PC-9 (cell line): ENCODE results near the gene CNTNAP2. TPM values are rescaled to one million over a fixed set of nuclear protein-coding genes. Genes with fewer than 3 reads are reported as not detected.

Experiments
- BruUV-seq: library from RNA; stranded (reverse); fragments of 400-500 nt; replicated peaks from 2 replicates; lab custom pipeline; 2021; lab: Mats Ljungman, UMichigan
- CTCF ChIA-PET: fragments of 300-600 bp; sonication (Branson Sonifier 250); formaldehyde crosslinking; loops from one replicate; lab custom pipeline; 2022; ENCODE audit warnings: antibody characterized with exemption; lab: Charles Lee
- POLR2A ChIA-PET: fragments of 300-600 bp; sonication (Branson Sonifier 250); formaldehyde crosslinking; loops from one replicate; lab custom pipeline; 2022; ENCODE audit warnings: antibody characterized with exemption; ENCODE audit not compliant: unreplicated experiment; lab: Charles Lee
- DNase-seq, 2 experiments: peaks; one replicate each; pipeline versions ENCODE4 v3.0.0 to v3.0.0-alpha.2; 2015 to 2022; ENCODE audit warnings: mixed read lengths in 1 of 2
- H2AFZ ChIP-seq: fragments of 200-600 bp; sonication (generic); 2 replicates; pipeline ENCODE4 v1.8.1; 2017; ENCODE audit warnings: antibody characterized with exemption
- H3F3A ChIP-seq: fragments of 200-600 bp; sonication (generic); 2 replicates; pipeline ENCODE4 v1.8.1; 2017; ENCODE audit warnings: antibody characterized with exemption, mild to moderate bottlenecking, low read depth; ENCODE audit not compliant: insufficient read depth
- H3K27ac ChIP-seq: fragments of 200-600 bp; sonication (generic); 2 replicates; pipeline ENCODE4 v1.6.1; 2016; ENCODE audit warnings: mixed run types
- H3K27me3 ChIP-seq: fragments of 200-600 bp; sonication (generic); 2 replicates; pipeline ENCODE4 v1.6.1; 2016; ENCODE audit warnings: low read depth, mixed run types; ENCODE audit not compliant: insufficient read depth
- H3K36me3 ChIP-seq: fragments of 200-600 bp; sonication (generic); 2 replicates; pipeline ENCODE4 v1.6.1; 2016; ENCODE audit warnings: low read depth, mixed run types
- H3K4me1 ChIP-seq: fragments of 200-600 bp; sonication (generic); replicated peaks from 2 replicates; pipeline ENCODE4 v1.6.1; 2016; ENCODE audit warnings: mixed run types; ENCODE audit not compliant: insufficient read depth
- H3K4me2 ChIP-seq: fragments of 200-600 bp; sonication (generic); 2 replicates; pipeline ENCODE4 v1.6.1; 2017; ENCODE audit warnings: mixed run types
- H3K4me3 ChIP-seq: fragments of 200-600 bp; sonication (generic); 2 replicates; pipeline ENCODE4 v1.6.1; 2016; ENCODE audit warnings: mixed run types
- H3K79me2 ChIP-seq: fragments of 200-600 bp; sonication (generic); 2 replicates; pipeline ENCODE4 v1.6.1; 2017; ENCODE audit warnings: low read depth, mixed run types
- H3K9me2 ChIP-seq: fragments of 200-600 bp; sonication (generic); 2 replicates; pipeline ENCODE4 v1.8.1; 2017; ENCODE audit warnings: mild to moderate bottlenecking; ENCODE audit not compliant: insufficient read depth
- H3K9me3 ChIP-seq: fragments of 200-600 bp; sonication (generic); 2 replicates; pipeline ENCODE4 v1.8.1; 2016; ENCODE audit warnings: low read depth; ENCODE audit not compliant: insufficient read depth
- H4K20me1 ChIP-seq: fragments of 200-600 bp; sonication (generic); 2 replicates; pipeline ENCODE4 v1.8.1; 2017; ENCODE audit not compliant: insufficient read depth
- EZH2 ChIP-seq: fragments of 200-600 bp; sonication (generic); IDR thresholded peaks from 2 replicates; pipeline ENCODE4 v1.8.0; 2017; ENCODE audit warnings: antibody characterized with exemption, low read depth
- intact Hi-C: fragments of 100-400 bp; cut with micrococcal nuclease; formaldehyde crosslinking; loops from one replicate; pipeline ENCODE4 v1.10.0; 2022; ENCODE audit not compliant: unreplicated experiment
- total RNA-seq: library from RNA; stranded (reverse); gene quantifications from 2 replicates; pipeline ENCODE4 v1.2.3, GENCODE V29; 2021
- TF ChIP-seq, protein P1 (sequence below): fragments of 200-600 bp; sonication (generic); conservative IDR thresholded peaks from 2 replicates; pipeline ENCODE4 v1.6.1; 2017; ENCODE audit warnings: mixed run types, antibody characterized with exemption, mild to moderate bottlenecking, moderate library complexity

CNTNAP2 gene
- total RNA-seq, 1 experiment from 2014 or later = not detected

DNA sequence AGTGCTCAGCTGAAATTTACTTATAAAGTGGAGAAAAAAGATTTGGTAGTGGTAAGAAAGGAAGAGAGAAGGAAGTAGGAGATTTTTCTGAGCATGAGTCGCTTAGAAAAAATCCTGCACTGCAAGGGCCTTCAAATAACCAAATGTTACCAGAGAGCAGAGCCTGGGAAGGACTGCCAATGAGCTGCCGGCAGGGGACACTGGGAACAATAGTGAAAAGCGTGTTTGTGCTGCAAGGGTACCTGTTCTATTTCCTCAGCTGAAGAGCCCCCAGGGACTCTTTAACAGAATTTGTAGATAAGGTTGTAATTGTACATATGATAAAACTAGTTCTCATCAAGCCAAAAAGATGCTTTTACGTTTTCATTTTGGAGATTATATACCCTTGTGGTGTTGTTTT is 1777.7 kb downstream of the CNTNAP2 start:
- Histone ChIP-seq H4K20me1 (no peaks in the 10 kb centered on the region), H3K27me3 (peaks cover 17% of the 10 kb centered on the region), H2AFZ (no peak overlapping the region), H3K9me3 (no peaks in the 10 kb centered on the region), H3F3A (no peaks in the 10 kb centered on the region), H3K4me2 (no peak overlapping the region), H3K27ac (no peak overlapping the region), H3K9me2 (no peaks in the 10 kb centered on the region), H3K79me2 (no peaks in the 10 kb centered on the region), H3K4me1 (no peaks in the 10 kb centered on the region), H3K4me3 (no peak overlapping the region), H3K36me3 (no peaks in the 10 kb centered on the region)
- DNase-seq = no peak
- ChIA-PET CTCF (no interaction called here), POLR2A (no interaction called here)
- BruUV-seq = no TSS peak
- intact Hi-C loops = no loop called here
- no peak for TF ChIP-seq EZH2
- TF ChIP-seq, protein P1, sequence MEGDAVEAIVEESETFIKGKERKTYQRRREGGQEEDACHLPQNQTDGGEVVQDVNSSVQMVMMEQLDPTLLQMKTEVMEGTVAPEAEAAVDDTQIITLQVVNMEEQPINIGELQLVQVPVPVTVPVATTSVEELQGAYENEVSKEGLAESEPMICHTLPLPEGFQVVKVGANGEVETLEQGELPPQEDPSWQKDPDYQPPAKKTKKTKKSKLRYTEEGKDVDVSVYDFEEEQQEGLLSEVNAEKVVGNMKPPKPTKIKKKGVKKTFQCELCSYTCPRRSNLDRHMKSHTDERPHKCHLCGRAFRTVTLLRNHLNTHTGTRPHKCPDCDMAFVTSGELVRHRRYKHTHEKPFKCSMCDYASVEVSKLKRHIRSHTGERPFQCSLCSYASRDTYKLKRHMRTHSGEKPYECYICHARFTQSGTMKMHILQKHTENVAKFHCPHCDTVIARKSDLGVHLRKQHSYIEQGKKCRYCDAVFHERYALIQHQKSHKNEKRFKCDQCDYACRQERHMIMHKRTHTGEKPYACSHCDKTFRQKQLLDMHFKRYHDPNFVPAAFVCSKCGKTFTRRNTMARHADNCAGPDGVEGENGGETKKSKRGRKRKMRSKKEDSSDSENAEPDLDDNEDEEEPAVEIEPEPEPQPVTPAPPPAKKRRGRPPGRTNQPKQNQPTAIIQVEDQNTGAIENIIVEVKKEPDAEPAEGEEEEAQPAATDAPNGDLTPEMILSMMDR = no peak

DNA sequence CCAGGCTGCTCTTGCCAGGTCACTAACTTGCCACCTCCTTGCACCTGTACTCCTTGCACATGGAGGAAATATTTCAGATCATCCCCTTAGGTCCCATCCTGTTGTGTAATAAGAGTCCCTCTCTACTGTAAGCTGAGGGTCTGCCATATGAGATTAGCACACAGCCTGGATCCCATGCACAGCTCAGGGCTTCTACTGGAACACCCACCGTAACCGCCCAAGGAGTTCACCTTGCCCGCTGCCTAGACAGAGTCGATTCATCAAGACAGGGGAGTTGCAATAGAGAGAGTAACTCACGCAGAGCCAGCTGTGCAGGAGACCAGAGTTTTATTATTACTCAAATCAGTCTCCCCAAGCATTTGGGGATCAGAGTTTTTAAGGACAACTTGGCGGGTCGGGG is 1779.5 kb downstream of the CNTNAP2 start:
- CTCF ChIA-PET = no interaction called here
- Histone ChIP-seq H3F3A (no peaks in the 10 kb centered on the region), H3K36me3 (no peaks in the 10 kb centered on the region), H3K9me2 (no peaks in the 10 kb centered on the region), H3K4me3 (no peak overlapping the region), H3K4me1 (no peaks in the 10 kb centered on the region), H3K4me2 (no peak overlapping the region), H3K79me2 (no peaks in the 10 kb centered on the region), H2AFZ (no peak overlapping the region), H3K27me3 (peaks cover 17% of the 10 kb centered on the region), H4K20me1 (no peaks in the 10 kb centered on the region), H3K9me3 (no peaks in the 10 kb centered on the region), H3K27ac (no peak overlapping the region)
- DNase-seq = no peak
- no TSS peak for BruUV-seq
- POLR2A ChIA-PET = interaction anchor here (0.6 kb wide), 1 partner anchor 1647 kb away, joined by 3 read pairs; no protein-coding TSS in a partner anchor
- TF ChIP-seq EZH2 = no peak
- TF ChIP-seq, protein P1 = no peak
- intact Hi-C loops = no loop called here

DNA sequence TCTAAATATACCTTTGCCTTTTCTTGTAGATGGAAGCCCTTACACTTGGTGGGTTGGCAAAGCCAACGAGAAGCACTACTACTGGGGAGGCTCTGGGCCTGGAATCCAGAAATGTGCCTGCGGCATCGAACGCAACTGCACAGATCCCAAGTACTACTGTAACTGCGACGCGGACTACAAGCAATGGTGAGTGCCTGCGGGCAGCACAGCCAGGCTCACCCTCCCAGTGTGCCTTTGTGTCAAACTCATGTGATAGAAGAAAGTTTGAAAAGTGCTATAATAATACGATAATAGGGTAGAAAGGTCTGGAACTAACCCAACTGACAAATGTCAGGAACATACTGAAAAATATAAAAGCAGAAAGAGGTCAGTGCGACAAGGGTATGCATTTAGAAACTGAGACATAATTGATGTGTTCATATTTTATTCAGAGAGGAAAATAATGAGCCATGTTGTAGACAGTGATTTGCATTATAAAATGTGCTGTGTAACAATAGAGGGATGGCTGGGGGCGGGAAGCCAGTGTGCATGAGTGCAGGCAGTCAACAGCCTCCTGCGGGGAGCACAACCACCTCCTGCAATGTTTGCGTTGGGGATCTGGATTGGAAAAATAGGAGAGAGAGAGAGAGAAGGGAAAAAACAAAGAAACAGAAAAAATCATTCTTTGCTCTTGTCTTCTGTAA is 1787.1 kb downstream of the CNTNAP2 start:
- no peak for DNase-seq
- intact Hi-C loops = no loop called here
- Histone ChIP-seq H3K79me2 (no peaks in the 10 kb centered on the region), H3K9me3 (no peaks in the 10 kb centered on the region), H3K36me3 (no peaks in the 10 kb centered on the region), H3K4me1 (no peaks in the 10 kb centered on the region), H2AFZ (no peak overlapping the region), H3K4me2 (no peak overlapping the region), H3K4me3 (no peak overlapping the region), H3F3A (no peaks in the 10 kb centered on the region), H3K9me2 (no peaks in the 10 kb centered on the region), H3K27ac (no peak overlapping the region), H3K27me3 (peaks cover 8% of the 10 kb centered on the region; the same call in 1 of the 2 replicates), H4K20me1 (no peaks in the 10 kb centered on the region)
- POLR2A ChIA-PET = no interaction called here
- CTCF ChIA-PET = no interaction called here
- TF ChIP-seq EZH2 = no peak
- TF ChIP-seq, protein P1 = no peak
- no TSS peak for BruUV-seq
